NOMO-1 treated with dmso at 0.1 percent for 144 hours (cell line): ENCODE data around the gene CCL20.

Experiments
- DNase-seq: peaks from one replicate; lab custom pipeline; 2025; ENCODE audit not compliant: unreplicated experiment; lab: John Stamatoyannopoulos, UW

CCL20 gene

DNA sequence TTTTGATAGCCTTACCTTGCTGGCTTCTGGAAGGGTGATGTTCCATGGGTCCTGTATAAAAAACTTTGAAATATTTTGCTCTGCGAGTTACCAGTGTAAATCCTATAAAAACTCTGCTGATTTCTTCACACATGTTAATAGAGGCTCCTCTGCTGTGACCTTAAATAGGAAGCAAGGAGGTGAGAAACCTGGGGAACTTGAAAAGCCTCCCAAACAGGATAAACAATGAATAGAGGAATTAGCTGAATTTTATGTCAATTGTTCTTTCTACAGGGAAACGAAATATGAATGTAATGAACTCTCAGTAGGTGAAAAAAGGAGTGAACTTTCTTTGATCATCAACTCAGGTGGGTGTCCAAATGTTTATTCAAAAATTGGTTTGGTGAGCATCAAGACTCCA, 10.8 kb upstream of the CCL20 start:
- DNase-seq = no peak

DNA sequence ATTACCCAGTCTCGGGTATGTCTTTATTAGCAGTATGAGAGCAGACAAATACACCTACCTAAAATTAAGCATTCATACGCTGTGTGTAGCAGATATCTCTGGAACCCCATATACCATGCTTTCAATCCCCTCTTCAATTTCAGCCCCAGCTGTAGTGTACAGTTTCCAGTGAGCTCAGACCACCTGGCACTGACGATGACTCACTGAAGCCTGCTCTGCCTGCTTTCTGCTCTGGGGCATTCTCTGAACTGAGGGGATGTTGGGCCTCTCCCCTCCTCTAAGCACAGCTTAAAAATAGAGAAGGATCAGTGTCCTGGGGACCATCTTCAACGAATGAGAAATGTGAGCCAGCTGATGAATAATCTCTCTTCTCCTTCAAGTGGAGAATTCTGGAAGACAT, 8.7 kb upstream of the CCL20 start:
- DNase-seq = no peak

DNA sequence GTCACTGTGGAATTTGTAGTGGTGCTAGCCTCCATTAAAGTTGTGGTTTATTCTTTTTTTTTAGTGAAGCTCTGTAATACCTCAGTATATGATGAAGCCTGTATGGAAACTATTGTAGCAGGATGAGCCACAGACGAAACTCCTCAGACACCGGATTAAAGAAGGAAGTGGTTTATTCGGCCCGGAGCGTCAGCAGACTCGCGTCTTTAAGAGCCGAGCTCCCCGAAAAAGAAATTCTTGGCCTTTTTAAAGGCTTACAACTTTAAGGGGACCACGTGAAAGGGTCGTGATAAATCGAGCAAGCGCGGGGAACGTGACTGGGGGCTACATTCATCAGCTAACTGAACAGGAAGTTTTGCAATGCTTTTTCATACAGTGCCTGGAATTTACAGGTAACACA, 8.1 kb upstream of the CCL20 start:
- DNase-seq = peak; percentile 25

DNA sequence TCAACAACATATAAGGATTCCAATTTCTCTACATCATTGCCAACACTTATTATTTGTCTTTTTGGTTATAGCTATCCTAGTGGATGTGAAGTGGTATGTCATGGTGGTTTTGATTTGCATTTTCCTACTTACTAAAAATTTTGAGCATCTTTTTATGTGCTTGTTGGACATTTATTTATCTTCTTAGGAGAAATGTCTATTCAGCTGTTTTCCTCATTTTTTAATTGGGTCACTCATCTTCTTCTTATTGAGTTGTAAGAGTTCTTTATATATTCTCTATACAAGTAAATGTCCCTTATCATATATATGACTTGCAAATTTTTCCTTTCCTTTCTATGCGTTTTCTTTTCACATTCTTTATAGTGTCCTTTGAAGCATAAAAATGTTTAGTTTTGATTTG, 4.7 kb upstream of the CCL20 start:
- DNase-seq = no peak

DNA sequence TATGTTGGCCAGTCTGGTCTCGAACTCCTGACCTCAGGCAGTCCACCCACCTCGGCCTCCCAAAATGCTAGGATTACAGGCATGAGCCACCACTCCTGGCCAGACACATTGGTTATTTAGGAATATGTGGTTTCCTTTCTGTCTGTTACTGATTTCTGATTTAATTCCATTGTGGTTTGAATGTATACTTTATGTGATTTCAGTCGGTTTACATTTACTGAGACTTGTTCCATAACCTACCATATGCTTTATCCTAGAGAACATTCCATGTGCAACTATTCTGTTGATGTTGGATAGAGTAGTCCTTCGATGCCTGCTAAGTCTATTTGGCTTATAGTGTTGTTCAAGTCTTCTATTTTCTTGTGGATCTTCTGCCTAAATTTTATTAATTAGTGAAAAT, 1.6 kb upstream of the CCL20 start:
- no peak for DNase-seq

DNA sequence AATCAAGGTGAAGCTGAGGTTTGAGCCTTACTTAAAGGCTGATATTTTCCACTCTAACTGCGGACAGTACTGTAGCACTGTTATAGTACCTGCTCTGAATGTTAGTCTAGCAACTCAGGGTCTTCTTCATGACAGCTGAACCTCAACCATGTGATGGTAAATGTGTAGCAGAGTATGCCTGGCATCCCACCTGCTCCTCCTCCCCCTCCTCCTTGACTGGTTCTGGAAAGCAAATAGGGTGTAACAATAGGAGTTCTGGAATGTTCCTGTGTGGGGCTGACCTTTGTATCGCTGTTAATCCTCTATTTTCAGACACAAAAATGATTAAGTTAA, 447 bp upstream of the CCL20 start:
- DNase-seq = no peak

DNA sequence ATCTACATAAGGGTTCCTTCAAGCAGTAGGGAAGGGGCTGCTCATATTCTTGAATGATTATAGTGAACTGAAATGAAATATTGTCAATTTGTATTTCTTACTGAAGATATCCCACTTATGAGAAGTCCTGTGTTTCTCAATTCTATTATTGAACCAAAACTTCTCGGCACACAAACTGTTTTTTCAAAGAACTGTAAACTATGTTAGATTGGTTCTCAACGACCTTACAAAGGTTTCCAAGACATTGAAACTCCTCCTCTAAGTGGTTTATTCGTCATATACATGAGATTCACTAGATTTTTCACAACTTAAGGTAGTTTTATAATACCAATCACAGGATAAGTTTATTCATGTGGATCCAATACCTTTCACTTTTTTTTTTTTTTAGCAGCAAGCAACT, 1.4 kb downstream of the CCL20 start:
- no peak for DNase-seq

DNA sequence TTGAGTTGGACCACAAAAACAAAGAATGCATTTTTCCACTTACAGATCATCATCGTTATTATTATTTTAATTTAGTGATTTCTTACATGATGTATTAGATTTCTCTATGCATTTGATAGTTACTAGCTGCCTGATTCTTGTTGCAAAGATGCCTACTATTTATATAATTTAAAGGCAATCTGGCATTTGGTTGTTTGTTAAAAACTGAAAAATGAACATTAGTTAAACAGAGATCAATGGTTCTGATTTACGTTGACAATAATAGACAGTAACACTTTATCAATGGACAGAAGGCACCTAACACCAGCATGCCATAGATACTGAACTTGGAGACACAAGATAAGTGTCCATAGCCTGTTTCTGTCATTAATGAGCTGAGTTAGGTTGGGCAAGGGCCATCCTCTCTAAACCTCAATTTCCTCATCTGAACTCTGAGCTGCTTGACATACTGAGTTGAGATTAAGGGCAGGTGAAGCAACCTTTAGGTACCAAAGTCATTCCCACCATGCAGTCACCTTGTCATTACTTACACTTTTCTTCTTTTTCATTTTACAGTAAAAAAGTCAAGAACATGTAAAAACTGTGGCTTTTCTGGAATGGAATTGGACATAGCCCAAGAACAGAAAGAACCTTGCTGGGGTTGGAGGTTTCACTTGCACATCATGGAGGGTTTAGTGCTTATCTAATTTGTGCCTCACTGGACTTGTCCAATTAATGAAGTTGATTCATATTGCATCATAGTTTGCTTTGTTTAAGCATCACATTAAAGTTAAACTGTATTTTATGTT, 3.1 kb downstream of the CCL20 start:
- peak; percentile 9 for DNase-seq

DNA sequence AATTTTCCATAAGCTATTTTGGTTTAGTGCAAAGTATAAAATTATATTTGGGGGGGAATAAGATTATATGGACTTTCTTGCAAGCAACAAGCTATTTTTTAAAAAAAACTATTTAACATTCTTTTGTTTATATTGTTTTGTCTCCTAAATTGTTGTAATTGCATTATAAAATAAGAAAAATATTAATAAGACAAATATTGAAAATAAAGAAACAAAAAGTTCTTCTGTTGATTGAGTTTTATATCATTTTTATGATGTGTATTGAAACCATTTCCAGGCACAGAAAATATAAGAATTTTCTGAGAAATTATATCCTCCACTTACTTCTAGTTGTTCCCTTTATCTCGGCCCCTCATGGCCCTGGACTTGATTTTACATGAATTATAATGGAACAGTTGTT, 3.7 kb downstream of the CCL20 start:
- no peak for DNase-seq

DNA sequence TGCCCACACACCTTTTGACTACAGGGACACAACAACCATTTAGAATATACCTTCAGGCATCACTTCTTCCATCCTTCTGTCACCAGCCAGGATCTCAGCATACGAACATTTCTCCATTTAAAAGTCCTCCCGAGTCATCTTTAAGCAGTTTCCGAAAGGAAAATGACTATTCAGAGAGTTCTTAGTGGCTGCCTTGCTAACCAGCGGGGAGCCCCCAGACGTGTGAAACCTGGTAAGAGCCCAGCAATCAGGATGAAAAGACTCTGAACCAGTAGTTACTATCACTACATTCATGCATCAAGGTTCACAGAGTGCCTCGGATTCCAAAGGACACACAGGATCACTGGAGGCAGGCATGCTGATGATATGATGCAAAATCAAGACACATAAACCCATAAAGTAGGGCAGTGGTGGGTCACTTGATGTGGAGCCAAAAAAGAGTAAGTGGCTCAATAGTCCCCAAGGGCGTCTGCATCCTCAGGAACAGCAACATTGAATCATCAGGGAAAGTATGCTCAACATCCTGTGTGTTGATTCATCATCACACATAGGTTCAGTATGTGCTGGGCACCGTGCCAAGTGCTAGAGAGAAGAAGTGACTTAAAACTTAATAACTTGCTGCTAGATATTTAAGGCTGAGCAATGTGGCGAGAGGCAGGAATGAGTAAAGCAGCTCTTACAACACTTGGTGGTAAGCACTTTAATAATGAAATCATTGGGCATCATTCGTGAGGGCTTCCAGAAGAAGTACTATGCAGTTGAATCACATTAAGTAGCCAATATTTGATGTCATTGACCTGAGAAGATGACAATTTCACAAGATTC, 4.4 kb downstream of the CCL20 start:
- peak; percentile 99 for DNase-seq

DNA sequence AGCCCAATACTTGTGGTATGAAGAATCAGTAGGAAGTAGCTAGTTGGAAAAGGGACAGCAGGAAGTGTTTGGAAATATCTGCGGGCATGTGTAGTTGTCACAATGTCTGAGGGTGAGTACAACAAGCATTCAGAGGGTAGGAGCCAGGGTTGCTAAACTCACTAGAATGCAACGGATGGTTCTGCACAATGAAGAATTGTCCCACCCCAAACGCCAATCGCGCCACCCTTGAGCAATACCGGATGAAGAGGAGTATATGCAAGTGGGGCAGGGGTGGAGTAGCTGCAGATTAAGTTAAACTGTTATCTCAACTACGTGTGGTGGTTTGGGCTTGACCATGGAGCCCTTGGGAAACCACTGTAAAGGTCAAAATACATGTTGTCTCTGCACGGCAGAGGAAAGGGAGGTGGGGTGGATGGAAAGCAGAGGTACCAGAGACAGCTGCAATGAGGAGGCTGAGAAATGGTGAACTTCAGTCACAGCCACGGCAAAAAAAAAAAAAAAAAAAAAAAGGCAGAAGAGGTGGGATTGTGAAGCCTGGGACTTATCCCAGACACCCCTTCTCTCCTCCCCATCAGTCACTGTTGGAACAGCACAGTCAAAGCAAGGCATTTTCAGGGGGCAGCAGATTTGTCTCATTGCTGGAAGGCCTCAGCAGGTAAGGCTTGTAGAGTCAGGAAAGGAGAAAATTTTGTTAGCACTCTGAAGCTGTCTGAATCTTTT, 5.2 kb downstream of the CCL20 start:
- DNase-seq = peak; percentile 99

DNA sequence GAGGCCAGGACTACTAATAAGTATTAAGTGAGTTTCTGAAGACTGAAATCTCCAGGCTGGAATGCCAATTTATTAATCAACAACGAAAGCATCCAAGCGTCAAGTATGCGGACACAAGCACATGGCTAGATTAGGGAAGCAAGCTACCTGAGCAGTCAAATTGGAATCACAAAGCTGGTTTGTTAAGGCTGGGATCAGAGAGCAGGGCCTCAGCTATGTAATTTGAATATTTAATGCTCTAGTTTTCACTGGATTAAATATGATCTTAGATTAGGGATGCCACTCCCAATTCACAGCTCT, 5.7 kb downstream of the CCL20 start:
- DNase-seq = no peak

DNA sequence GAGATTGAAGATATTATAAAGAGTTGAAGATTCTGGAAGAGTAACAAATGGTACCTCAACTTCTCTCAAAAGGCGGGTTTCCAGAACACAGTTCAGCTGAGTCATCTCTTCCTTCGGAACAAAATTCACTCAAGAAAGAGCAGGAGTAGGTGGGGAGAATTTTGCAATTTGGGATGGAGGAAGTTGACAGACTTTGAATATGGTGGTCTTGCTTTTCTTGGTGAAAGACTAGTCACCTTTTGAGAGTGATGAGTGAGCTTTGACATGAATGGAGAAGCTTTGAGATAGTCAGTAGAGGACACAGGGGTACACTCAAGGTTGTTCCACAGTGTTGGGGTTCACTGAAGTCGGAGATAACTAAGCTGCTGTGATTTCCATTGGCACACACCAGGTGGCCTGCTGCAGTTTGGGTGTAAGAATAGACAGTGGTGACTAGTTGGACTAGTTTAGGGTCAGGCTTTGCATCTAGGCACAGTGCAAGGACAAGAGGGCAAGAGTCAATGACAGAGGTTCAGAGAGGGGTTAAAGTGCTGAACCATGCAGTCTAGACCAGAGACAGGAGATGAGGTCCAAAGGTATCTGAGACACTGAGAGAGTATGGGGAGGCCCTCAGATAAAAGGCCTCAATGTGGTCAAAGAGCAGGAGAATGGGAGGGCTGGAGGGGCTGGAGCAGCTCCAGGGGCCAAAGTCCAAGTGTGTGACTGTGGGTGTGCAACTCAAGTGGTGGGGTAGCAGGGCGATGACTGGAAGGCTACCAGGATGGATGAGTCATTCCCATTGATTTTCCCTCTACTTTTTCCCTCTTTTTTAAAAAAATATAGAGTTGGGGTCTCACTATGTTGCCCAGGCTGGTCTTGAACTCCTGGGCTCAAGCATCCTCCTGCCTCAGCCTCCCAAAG, 7.7 kb downstream of the CCL20 start:
- no peak for DNase-seq

DNA sequence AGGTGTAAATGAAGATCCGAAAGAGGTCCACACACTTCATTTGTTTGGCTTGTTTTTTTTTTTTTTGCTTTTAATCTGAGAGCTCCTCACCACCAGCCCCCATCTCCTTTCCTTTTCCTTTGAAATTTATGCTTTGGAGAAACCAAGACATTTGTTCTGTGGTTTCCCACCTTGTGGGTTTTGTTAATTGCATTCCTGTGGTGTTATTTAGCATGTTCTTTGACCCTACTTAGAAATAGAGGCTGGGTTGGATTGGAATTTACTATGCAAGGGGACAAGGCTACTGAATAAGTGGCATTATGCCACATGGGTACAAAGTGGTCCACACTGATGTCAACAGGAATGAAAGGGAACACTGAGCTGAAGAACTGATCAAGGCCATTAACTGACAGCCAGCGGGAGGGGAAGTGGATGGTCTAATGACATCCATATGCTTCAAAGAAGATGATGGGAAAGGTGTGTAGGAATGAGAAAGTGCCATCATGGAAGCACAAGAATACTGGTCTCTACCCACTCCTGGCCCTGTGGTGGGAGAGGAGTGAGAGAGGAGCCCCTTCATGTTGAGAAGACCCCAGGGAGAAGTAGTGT, 8.9 kb downstream of the CCL20 start:
- no peak for DNase-seq

DNA sequence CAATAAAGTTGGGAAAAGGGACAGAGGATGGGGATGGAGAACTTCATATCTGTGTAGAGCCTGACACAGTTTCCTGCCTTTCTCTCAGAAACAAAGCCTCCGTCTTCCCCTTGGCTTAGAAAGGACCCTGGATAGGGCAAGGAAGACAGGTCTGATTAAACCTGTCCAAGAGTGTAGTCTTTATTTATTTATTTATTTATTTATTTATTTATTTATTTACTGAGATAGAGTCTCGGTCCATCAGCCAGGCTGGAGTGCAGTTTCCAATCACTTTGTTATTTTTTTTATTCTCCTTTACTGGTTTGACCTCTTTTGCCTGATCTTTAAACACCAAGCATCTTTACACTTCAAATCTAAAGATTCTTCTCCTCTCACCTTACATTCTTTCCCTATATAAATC, 10.3 kb downstream of the CCL20 start:
- no peak for DNase-seq

DNA sequence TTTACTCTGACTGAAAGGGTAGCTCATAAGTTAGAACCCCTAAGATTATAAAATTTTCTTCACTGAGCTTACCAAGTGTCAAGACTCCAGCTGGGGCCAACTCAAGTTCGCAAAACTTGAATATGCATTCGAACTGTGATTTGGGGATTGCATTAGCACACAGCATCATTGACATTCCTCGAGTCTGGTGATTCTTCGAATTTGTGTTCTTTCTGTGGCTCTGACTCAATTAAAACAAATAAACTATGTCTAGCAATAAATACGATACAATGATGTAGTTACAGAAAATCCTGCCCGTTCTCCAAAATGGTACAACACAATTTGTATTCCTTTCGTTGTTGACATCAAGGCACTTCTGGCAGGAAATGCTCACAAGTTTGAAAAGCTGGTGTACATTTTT, 11.1 kb downstream of the CCL20 start:
- no peak for DNase-seq

DNA sequence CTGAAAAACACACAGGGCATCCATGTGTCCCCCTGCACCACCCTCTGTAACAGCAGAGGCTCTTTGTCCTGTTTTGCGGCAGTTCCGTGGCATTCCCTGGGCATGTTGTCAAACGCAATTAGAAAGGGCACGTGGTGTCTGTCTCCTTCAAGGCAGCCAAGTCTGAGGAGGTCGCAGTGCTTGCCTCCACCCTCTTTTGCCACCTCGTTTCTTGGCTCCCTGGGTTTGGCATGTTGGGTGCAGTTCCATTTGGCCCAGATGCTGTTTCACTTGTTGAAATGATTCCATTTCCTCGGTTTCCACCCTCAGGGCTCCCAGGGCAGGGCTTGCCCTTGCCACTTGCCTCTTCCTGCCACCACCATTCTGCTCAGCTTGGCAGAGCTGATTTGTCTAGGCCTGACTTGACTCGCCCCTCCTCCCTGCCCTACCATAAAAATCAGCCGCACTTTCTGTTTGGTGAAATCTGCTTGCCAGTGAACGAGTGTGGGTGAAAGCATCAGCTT, 12.4 kb downstream of the CCL20 start:
- no peak for DNase-seq

DNA sequence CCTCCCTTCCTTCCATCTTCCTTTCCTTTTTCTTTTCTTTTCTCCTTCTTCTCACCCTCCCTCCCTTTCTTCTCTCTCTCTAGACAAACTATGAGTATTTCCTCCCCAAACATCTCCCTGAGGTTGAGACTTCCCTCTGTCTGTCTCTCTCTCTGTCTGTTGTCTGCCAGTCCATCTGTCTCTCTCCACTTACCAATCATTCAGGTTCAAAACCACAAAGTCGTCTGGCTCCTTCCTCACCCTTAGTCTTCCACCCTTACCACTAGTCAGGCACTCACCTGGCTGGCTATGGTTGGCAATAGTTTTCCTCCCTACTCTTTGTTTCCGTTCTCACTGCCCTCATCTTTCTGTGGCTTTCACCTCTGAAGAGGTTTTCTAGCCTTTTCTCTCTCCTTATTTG, 12.9 kb downstream of the CCL20 start:
- DNase-seq = no peak

DNA sequence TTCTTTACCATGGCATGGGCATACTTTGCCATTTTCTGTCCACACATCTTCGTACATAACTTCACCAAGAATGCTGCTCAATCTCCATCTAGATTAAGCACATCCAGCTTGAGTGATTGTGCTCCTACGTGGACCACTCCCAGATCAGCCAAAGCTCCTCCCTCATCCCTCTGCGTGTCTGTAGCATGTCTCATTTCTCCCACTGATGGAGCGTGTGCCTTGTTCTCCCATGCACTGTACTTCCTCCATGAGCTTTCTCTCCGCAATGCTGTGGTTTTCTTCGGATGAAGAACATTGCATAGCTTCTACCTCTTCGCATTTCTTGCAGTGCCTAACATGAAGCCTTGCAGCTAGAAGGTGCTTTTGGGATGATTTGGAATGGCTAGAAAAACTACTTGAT, 13.5 kb downstream of the CCL20 start:
- no peak for DNase-seq

DNA sequence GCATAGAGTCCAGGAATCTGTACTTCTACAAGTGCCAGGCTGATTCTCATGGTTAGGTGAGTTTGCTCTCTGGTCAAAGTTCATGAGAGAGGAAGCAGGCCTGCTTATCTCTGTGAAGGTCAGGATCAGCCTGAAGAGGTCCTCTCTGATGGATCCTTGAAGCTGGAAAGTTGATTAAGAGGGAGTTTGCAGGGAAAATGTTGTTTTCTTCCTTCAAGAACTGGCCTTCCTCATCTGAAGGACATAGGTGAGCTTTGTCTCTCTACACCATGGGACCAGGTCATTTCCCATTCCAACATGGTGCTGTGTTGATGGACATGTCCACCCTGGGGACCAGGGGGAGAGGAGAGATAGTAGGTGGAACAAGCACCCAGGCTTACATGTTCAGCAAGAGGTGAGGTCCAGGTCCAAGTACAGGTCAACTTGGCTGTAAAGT, 14.9 kb downstream of the CCL20 start:
- no peak for DNase-seq

DNA sequence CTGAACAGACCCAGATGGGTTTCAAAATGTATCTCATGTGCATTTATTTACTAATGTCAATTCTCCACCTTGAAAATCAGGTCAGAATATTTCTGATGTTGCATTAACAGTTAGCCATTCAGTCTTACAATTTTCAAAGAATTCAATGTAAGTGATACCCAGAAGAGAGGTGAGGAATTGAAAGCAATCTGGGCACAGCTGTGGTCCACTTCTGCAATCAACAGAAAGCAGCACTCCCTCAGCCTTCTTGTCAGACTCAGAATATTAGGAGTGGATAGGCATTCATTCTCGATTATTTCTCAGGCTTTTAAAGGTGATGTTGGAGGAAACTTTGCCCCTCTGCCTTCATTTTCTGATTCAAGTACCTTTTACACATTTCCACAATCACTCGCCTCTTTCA, 15.7 kb downstream of the CCL20 start:
- no peak for DNase-seq
